GM21576 (cell line): ENCODE data around the gene COPRS.
"Not testable (repeated sequence)": the region's sequence is repeated elsewhere in the genome, so short reads cannot be mapped to it uniquely, and the experiment has no call there.

ENCODE experiments used
- ATAC-seq: cut with Tn5 transposase; IDR thresholded peaks from one replicate; pipeline ENCODE4 v1.9.1; 2021; ENCODE audit warnings: mild to moderate bottlenecking, moderate library complexity; ENCODE audit not compliant: unreplicated experiment

COPRS gene

DNA sequence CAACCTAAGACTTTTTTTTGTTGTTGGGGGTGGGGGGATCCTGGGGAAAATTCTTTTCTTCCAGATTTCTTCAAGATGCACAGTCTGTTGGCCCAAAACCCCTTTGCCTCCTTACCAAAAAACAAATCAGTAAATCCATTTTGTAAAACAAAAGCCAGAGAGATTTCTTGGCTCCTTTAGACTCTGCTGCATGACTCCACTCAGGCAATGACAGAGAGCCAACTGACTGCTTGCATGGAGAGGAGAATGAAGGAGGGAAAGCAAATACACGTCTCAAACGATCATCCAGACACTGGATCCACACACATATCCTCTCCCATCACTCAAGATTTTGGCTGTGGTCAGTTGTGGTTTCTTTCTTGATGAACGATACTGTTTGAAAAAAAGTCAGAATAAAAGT, 13.8 kb downstream of the COPRS start:
- ATAC-seq, result no peak

DNA sequence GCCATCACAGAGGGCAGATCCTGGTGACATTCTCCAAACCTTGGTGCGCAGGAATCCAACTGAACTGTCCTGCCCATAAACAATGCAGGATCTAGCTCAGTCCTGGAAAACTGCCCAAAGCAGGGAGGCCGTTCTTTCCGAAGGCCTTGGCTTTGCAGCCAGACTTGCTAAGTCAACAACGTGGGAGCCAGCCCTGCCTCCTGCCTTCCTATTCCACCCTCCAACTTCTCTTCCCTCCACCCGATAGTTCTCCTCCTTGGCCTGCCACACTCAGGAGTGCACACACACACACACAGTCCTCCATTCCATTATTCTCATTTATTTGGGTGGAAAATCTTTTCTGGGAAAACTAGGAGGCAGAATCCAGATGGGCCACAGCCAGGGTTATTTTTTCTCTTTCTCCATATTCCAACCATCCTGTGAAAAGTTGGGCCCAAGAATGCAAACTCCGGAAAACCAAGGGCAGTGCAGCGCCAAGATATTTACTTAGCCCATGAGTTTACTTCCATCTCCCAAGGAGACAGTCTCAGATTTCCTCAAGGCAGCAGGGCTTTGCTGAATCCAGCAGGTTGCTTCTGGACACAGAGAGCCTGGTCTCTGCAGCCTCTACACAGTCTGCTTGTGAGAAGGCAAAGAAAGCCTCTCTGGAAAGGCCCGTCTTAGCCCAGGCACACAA, 15.8 kb downstream of the COPRS start:
- ATAC-seq, result no peak

DNA sequence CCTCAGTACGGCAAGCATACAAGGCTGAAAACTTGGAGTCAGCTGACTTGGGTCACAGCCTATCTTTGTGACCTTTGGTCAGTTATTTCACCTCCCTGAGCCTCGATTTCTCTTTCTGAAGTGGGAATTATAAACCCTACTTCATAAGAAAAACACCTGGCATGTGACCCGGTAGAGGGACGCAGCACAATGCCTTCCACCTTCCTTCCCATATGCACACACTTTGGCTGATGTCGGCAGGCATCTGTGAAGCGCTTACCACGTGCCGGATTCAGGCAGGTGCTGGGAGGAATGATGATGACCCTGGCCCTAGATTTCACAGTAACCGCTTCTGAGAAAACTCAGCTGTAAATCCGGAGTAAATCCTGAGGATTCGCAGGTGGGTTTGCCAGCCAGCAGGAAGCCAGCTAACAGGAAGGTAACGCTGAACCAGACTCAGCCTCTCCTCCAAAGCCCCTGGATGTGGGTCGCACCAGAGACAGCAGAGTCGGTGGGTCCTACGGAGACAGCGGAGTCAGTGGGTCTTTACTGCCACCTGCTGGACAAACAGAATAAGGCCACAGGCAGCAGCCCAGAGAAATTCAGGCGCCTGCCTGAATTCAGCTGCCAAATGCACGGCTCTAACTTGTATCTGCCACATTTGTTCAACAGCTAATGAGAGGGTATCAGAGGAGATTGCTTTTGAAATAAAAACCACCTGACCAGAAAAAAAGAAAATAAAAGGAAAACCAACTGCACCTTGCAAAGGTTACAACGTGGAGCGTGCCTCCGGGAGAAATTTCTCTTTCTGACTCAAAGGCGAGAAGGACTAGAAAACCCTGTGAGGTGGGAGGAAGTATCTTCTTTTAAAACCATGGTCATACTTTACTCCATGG, 16.6 kb downstream of the COPRS start:
- no peak for ATAC-seq

DNA sequence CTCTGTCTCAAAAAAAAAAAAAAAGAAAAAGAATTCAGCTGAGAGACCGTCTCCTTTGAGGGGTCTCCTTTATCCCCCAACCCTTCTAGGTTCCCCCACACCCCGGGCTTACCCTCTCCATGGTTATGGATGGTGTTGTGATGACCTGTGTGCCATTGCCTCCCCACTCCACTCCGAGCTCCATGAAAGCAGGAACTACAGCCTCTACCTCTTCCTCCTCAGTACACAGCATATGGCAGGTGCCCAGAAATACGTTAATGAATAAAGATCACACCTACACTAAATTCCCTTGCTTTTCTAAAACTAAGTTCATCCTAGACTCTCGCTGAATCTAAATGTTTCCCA, 17.2 kb downstream of the COPRS start:
- ATAC-seq, result no peak

DNA sequence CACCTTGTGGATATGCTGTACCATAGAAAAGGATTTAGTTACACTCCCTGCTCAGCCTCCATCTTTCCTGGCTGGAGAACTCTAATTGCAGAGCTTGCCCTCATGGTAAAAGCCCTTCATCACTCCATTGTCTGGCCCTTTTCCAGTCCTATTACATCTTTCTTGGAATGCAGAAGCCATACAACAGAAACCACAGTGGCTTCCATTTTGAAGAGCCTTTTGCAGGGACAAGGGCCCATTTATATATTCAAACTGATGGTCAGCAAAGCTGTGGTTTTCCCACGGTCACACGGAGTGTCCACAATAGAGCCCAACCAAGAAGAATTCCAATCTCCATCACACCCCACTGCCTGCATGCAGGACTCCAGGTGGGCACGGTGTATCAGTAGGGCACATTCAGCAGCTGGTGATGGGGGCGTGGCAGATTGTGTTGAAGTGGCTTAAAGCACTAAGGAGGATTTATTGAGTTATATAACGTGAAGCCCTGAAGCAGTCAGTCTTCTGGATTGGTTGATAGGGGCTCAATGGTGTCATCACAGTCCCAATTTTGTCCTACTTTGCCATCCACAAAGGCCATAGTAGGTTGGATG, 20.3 kb downstream of the COPRS start:
- no peak for ATAC-seq

DNA sequence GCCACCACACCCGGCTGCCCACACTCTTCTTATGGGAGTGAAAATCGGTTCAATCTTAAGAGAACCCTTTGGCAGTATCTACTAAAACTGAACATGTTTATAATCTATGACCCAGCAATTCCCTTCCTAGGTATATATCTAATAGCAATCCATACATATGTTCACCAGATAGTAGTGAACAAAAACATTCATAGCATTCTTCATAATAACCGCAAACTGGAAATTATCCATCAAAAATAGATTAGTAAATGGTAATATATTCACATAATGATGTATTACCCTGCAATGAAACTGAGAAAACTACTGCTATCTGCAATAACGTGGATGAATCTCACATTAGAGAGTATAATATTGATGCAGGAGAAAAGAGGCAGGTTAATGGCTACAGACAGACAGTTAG, 23.1 kb downstream of the COPRS start:
- no peak for ATAC-seq

DNA sequence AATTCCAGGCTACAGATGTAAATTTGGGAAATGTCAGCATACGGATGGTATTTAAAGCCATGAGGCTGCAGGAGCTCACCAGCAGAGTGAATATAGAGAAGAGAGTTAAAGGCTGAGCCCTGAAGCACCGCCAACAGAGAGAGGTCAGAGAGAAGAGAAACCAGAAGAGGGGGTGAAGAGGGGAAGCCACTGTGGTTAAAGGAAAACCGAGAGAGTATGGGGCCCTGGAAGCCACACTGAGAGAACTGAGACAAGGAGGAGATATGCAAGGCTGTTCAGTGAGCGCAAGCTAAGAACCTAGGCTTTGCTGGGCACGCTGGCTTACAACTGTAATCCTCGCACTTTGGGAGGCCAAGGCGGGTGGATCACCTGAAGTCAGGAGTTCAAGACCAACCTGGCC, 24.6 kb downstream of the COPRS start:
- ATAC-seq, result no peak

DNA sequence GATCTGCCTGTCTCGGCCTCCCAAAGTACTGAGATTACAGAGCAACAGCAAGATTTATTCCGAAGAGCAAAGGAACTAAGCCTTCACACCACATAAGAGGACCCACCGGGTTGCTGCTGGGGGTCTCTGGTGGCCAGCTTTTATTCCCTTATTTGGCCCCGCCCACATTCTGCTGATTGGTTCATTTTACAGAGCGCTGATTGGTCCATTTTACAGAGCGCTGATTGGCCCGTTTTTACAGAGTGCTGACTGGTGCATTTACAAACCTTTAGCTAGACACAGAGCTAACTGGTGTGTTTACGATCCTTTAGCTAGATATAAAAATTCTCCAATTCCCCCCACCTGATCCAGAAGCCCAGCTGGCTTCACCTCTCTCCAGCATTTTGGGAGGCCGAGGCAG, 26.3 kb downstream of the COPRS start:
- no peak for ATAC-seq

DNA sequence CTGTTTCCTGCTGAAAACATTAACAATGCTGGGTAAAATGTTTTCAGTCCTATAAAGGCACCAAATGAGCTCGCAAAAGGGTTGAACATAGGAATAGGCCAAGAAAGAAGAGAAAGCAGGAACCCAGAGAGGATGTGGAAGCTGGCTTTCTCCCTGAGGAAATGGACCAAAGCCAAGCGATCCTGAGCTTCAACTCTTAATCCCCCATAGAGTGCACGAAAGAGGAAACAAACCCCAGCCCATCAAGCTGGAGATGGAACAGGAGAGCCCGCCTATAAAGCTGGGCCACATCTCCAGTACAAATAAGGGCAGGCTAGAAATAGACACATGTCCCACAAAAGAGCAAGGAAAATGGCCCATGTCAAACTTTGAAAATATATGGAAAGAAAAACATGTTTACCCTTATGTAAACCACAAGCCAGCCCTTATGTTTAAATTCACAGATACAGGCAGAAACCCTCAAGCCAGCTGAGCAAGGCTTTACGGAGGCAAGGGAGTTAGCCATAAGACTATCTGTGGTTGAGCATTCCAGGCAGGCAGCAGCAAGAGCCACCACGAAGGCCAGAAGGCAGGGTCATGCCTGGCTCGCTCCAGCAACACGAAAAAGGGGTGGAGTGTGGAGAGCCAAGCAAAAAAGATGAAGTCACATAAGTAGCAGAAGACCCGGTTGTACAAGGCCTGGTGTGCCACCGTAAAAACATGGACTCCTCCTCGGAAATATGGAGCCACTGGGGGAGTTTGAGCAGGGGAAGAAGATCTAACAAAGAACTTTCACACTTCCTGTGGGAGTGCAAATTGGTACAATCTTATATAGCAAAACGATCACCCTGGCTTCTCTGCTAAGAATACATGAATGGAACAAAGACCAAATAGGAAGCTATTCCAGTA, 27.8 kb downstream of the COPRS start:
- ATAC-seq, result no peak

DNA sequence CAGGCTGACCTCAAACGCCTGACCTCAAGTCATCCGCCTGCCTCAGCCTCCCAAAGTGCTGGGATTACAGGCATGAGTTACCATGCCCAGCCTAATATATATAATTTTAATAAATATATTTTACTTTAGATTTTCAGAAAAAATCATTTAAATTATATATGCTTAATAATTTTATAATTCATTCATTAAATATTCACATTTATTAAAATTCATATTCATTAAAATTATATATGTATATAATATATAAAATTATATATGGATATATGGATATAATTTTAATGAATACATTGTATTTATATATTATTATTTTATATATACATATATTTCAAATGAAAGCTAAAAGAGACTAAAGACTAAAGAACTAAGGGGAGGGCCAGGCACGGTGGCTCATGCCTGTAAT, 29.4 kb downstream of the COPRS start:
- no peak for ATAC-seq

DNA sequence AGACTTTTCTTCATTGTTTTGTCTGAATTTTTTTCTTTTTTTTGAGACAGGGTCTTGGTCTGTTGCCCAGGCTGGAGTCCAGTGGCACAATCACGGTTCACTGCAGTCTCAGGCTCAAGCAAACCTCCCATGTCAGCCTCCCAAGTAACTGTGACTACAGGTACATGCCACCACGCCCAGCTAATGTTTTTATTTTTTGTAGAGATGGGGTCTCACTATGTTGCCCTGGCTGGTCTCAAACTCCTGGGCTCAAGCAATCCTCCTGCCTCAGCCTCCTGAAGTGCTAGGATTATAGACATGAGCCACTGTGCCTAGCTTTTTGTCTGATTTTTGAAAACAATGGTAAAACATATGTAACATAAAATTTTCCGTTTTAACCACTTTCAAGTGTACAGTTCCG, 30.1 kb downstream of the COPRS start:
- ATAC-seq, result not testable (repeated sequence)

DNA sequence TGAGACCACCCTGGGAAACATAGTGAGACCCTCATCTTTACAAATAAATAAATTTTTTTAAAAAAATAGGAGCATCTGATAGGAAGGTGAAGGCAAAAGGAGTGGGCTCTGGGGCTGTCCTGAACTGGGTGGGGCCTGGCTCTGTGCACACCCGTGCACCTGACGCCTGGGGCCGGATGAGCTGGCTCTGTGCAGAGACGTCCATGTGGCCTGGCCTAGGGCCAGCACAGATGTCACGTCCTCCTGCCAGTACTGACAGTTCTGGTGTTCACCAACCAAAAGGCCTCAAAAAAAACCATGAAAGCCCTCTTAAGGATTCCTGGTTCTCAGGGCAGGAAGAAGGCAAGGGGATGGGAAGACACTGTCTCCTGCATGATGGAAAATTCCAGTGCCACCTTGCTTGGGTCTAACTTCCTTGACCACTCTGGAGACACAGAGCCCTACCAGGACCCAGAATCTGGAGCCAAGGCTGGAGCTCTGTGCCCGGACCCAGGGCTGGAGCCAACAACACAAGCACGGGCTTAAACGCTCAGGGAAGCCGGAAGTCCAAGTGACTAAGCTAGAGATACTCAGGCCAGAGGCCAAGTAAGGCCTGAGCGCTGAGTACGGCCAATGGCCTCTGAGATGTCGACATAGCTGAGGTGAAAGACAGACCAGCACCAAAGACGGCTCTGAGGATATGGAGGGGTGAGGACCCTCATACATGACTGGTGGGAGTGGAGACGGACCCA, 32.9 kb downstream of the COPRS start:
- ATAC-seq, result no peak

DNA sequence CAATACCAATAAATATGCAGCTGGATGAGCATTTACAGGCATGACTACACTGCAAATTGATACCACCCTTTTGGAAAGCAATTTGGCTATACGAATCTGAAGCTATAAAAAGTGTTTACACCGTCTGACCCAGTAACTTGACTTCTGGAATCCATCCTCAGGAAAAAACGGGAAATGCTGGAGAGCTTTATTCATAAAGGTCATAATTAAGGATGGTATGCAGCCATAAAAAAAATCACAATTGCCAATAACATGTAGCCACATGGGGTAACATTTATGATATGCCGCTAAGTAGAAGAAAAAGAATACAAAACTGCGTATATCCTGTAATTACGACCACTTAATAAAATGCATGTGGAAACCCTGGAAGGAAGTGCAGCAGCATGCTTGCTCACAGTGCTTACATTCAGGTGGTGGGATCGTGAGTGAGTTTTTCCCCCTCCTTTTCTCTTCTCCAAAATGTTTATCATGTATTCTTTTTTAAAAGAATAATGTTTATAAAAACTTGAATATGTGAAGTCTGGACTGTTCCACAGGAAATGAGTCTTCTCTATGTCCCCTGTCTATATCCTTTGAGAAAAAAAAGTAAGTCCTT, 34.2 kb downstream of the COPRS start:
- no peak for ATAC-seq

DNA sequence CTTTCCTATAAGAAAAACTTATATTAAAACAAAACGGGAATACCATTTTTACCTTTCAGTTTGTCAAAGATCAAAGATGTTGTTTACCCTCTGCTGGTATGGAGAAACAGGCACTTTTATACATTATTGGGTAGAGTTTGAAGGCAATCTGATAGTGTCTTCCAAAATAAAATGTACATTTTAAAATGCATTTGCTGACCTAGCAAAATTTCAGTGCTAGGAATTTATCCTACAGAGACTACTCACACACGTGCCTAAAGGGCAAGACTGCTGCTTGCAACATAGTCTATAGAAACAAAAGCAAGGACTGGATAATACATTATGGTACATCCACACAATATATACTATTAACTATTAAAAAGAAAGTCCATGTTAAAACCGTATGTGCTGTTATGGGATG, 36.0 kb downstream of the COPRS start:
- ATAC-seq, result no peak

DNA sequence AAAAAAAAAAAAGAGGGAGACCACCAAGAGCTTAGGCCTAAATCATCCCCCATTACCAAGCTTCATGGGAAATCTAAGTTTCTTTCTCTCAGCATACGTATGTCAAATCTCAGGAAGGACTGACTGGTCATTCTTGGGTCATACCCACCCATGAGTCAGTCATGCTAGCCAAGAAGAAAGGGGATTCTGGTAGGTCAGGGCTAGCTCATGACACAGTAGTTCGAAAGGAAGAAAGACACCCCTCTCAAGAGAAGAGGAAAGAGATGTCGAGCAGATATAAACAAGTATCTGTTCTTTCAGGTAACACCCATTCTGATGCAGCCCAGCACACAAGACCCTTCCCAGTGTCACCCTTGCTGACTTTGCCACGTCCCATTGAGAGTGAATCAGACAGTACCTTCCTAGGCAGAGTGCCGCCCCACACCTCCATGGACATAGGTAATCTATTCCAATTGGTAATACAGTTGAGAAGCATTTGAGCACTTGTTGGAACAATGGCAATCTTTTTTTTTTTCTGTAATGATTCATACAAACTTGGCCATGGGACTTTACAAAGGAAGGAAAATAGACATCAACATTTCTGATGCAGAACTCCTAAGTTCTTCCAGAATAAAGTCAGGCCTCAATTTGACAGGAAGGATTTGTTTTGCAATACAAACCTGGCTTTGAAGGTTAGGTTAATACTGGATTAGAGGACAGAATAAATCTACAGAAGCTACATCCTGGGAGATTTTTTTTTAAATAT, 38.2 kb downstream of the COPRS start:
- ATAC-seq, result no peak

DNA sequence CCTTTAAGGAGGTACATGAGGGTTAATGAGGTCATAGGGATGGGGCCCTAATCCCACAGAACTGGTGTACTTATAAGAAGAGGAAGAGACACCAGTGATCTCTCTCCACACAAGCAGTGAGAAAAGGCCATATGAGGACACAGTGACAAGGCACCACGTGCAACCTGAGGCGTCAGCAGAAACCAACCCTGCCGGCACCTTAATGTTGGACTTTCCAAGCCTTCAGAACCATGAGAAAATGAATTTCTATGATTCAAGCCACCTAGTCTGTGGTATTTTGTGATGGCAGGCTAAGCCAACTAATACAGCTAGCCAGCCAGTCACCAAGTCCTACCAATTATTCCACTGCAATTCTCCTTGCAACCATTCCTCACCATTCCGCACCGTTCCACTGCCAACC, 39.5 kb downstream of the COPRS start:
- no peak for ATAC-seq

DNA sequence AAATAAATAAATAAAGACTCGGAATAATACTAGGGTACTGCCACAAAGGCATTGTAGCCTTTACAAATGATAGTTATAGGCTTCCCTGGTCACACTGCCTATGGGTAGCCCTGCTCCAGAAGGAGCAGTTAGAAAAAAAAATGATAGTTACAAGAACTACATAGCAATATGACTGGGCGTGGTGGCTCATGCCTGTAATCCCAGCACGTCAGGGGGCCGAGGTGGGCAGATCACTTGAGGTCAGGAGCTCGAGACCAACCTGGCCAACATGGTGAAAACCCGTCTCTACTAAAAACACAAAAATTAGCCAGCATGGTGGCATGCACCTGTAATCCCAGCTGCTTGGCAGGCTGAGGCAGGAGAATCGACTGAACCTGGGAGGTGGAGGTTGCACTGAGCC, 40.2 kb downstream of the COPRS start:
- ATAC-seq, result not testable (repeated sequence)

DNA sequence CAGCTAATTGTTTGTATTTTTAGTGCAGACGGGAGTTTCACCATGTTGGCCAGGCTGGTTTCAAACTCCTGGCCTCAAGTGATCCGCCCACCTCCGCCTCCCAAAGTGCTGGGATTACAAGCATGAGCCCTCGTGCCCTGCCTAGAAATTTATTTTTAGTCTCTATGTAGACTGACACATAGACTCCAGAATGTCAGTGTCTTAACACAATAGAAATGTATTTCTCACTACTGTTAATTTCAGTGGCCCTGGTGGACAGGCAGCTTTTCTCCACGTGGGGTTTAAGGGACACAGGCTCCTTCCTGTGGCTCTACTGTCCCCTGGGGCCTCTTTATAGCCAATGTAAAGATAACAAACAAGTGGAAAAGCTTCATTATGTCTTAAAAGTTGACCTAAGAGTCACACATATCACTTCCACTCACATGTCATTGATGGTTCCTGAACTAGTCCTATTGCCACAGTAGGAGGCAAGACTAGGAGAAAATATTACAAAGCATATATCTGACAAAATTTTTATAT, 43.8 kb downstream of the COPRS start:
- ATAC-seq, result no peak

DNA sequence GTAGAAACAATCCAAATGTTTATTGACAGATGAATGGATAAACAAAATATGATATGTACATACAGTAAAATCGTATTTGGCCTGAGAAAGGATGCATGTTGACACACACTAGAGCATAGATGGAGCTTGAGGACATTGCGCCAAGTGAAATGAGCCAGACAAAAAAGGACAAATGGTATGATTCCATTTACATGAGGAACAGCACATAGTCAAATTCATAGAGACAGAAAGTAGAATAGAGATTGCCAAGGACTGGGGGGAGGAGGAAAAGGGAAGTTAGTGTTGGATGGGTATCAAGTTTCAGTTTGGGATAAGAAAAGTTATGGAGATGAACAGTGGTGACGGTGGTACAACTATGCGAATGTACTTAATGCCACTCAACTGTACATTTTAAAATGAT, 47.9 kb downstream of the COPRS start:
- no peak for ATAC-seq
